Measurements from ENCODE around the gene HYAL3. TPM values are rescaled to one million over a fixed set of nuclear protein-coding genes. Genes with fewer than 3 reads are reported as not detected.

Gene HYAL3
- total and polyA plus RNA-seq, 2 of the 13 experiments (the other 11 are each of a cell fraction or from before 2014, with no cell fraction given) = 5.5 to 10.4 TPM

DNA sequence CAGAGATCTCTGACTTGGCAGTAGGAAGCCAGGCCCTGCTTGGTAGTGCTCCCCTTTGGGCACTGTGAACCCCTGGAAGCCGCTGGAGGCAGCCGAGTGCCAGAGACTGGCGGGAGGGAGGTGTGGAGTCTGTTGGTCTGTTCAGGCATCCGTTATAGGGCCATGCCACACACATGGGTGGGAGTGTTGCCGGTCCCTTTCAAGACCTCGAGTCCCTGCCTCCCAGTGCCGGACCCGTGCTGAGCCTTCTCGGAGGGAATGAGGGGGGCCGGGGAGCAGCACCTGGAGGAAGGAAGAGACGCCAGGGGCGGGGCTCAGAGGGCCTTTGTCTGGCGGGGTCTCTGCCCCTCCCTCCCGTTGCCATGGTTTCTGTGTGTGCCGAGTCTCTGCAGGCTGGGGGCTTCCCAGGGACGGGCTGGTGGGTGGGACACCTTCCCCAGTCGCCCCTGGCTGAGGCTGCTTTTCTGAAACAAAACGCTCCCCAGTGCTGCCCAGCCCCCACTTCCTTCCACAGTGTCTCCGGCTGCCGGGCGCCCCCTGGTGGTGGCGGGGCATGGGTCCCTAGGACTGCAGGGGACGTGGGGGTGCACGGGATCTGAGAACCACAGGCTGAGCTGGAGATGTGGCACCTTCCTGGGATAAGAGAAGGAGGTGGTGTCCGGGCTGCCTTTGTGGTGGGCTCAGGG, 53.2 kb downstream of the HYAL3 start (continued):
- TF ChIP-seq ZBTB20 (CRISPR knock-in tag; IDR thresholded peaks at IDR 0.05; ENCODE audit: borderline replicate concordance, low read depth) (0 out of 2 replicates have a peak, but pooled peaks have one; percentile 43), FOXK2 (IDR thresholded peaks at IDR 0.05) (no peak), NRL (CRISPR knock-in tag; IDR thresholded peaks at IDR 0.05; ENCODE audit: borderline replicate concordance) (no peak), ZFP82 (CRISPR knock-in tag; IDR thresholded peaks at IDR 0.05; ENCODE audit: borderline replicate concordance) (no peak), SMAD3 (CRISPR knock-in tag; IDR thresholded peaks at IDR 0.05) (no peak), ZNF605 (CRISPR knock-in tag; IDR thresholded peaks at IDR 0.05) (no peak), RBFOX2 (IDR thresholded peaks at IDR 0.05; ENCODE audit: low read depth, low read length) (peak; percentile 44; the same call in 1 of the 2 replicates), ZNF17 (CRISPR knock-in tag; IDR thresholded peaks at IDR 0.05) (no peak), RORA (CRISPR knock-in tag; IDR thresholded peaks at IDR 0.05) (no peak), TEAD2 (CRISPR knock-in tag; IDR thresholded peaks at IDR 0.05) (no peak), BHLHE40 (IDR thresholded peaks at IDR 0.05; ENCODE audit: low read length) (peak; percentile 47; the same call in 1 of the 2 replicates), ONECUT2 (CRISPR knock-in tag; IDR thresholded peaks at IDR 0.05) (no peak), PHF21A (CRISPR knock-in tag; IDR thresholded peaks at IDR 0.05) (0 out of 2 replicates have a peak, but pooled peaks have one; percentile 26), DPF2 (CRISPR knock-in tag; IDR thresholded peaks at IDR 0.05; ENCODE audit: borderline replicate concordance, low read depth) (no peak), MBD4 (IDR thresholded peaks at IDR 0.05; ENCODE audit: borderline replicate concordance, low read length) (no peak), ARNT (IDR thresholded peaks at IDR 0.05) (no peak), ZNF331 (CRISPR knock-in tag; IDR thresholded peaks at IDR 0.05) (0 out of 2 replicates have a peak, but pooled peaks have one; percentile 24), ZFP1 (CRISPR knock-in tag; IDR thresholded peaks at IDR 0.05) (no peak), ZNF747 (CRISPR knock-in tag; IDR thresholded peaks at IDR 0.05; ENCODE audit: borderline replicate concordance) (0 out of 2 replicates have a peak, but pooled peaks have one; percentile 33), CCAR2 (optimal IDR thresholded peaks at IDR 0.05; ENCODE audit: low read depth, low read length) (no peak), NFE2 (CRISPR knock-in tag; IDR thresholded peaks at IDR 0.05) (no peak), RXRB (CRISPR knock-in tag; IDR thresholded peaks at IDR 0.05; ENCODE audit: borderline replicate concordance) (peak; percentile 61; the same call in 1 of the 2 replicates), AGO2 (optimal IDR thresholded peaks at IDR 0.05; ENCODE audit: low read depth, low read length) (peak; percentile 70), ZNF205 (CRISPR knock-in tag; IDR thresholded peaks at IDR 0.05) (peak; percentile 57; the same call in 1 of the 2 replicates), ZFX (CRISPR knock-in tag; IDR thresholded peaks at IDR 0.05; ENCODE audit: low read depth) (no peak; the same call in 1 of the 2 replicates), HDAC2 (CRISPR knock-in tag; IDR thresholded peaks at IDR 0.05) (peak; percentile 20; the same call in 1 of the 2 replicates)
- TF ChIP-seq, protein P1, sequence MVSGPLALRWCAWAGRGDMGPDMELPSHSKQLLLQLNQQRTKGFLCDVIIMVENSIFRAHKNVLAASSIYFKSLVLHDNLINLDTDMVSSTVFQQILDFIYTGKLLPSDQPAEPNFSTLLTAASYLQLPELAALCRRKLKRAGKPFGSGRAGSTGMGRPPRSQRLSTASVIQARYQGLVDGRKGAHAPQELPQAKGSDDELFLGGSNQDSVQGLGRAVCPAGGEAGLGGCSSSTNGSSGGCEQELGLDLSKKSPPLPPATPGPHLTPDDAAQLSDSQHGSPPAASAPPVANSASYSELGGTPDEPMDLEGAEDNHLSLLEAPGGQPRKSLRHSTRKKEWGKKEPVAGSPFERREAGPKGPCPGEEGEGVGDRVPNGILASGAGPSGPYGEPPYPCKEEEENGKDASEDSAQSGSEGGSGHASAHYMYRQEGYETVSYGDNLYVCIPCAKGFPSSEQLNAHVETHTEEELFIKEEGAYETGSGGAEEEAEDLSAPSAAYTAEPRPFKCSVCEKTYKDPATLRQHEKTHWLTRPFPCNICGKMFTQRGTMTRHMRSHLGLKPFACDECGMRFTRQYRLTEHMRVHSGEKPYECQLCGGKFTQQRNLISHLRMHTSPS (CRISPR knock-in tag; IDR thresholded peaks at IDR 0.05; ENCODE audit: low read depth) = no peak
- TF ChIP-seq, protein P2, sequence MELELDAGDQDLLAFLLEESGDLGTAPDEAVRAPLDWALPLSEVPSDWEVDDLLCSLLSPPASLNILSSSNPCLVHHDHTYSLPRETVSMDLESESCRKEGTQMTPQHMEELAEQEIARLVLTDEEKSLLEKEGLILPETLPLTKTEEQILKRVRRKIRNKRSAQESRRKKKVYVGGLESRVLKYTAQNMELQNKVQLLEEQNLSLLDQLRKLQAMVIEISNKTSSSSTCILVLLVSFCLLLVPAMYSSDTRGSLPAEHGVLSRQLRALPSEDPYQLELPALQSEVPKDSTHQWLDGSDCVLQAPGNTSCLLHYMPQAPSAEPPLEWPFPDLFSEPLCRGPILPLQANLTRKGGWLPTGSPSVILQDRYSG (CRISPR knock-in tag; IDR thresholded peaks at IDR 0.05) = no peak
- TF ChIP-seq, protein P3, sequence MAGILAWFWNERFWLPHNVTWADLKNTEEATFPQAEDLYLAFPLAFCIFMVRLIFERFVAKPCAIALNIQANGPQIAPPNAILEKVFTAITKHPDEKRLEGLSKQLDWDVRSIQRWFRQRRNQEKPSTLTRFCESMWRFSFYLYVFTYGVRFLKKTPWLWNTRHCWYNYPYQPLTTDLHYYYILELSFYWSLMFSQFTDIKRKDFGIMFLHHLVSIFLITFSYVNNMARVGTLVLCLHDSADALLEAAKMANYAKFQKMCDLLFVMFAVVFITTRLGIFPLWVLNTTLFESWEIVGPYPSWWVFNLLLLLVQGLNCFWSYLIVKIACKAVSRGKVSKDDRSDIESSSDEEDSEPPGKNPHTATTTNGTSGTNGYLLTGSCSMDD (CRISPR knock-in tag; IDR thresholded peaks at IDR 0.05) = no peak
- TF ChIP-seq, protein P4, sequence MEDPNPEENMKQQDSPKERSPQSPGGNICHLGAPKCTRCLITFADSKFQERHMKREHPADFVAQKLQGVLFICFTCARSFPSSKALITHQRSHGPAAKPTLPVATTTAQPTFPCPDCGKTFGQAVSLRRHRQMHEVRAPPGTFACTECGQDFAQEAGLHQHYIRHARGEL (CRISPR knock-in tag; IDR thresholded peaks at IDR 0.05) = peak; percentile 59; the same call in 1 of the 2 replicates
